Activated CD8-positive, alpha-beta memory T cell treated with anti-CD3 and anti-CD28 coated beads for 48 hours (primary cell): ENCODE measurements around the gene WDR89.
"Not testable (repeated sequence)": the region's sequence is repeated elsewhere in the genome, so short reads cannot be mapped to it uniquely, and the experiment has no call there.

Experiments used
- DNase-seq, 3 experiments: peaks; one replicate each; pipeline ENCODE4 v3.0.0-alpha.2; 2020; ENCODE audit warnings: low read depth in 2 of 3, low spot score in 2 of 3

WDR89 gene

GRCh38 chr14:63641473-63642228 is at the start of gene WDR89:
Gene WDR89, minus strand, starts transcription at chr14:63641871. Its CDS starts 41,929 bp downstream, at chr14:63599942.
- peak; percentile 80 to 90 (median 87) for DNase-seq

- DNase-seq = no peak
Measured at GRCh38 chr14:63689132-63689531, 47.5 kb upstream of the WDR89 start.

DNA sequence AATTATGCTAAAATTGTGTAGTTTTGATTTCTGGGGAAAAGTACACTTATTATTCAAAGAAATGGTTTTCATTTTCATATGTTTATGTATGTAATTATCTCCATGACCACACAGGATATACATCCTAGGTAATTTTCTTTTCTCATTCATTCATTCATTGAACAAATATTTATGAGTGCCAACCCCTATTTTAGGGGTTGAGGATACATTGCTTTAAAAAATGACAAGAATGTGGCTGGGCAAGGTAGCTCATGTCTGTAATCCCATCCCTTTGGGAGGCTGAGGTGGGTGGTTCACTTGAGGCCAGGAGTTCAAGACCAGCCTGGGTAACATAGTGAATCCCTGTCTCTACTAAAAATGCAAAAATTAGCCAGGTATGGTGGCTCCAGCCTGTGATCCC is 45.3 kb upstream of the WDR89 start:
- no peak for DNase-seq

GRCh38 chr14:63685401-63685800 is 43.7 kb upstream of the WDR89 start:
- DNase-seq = no peak

DNA sequence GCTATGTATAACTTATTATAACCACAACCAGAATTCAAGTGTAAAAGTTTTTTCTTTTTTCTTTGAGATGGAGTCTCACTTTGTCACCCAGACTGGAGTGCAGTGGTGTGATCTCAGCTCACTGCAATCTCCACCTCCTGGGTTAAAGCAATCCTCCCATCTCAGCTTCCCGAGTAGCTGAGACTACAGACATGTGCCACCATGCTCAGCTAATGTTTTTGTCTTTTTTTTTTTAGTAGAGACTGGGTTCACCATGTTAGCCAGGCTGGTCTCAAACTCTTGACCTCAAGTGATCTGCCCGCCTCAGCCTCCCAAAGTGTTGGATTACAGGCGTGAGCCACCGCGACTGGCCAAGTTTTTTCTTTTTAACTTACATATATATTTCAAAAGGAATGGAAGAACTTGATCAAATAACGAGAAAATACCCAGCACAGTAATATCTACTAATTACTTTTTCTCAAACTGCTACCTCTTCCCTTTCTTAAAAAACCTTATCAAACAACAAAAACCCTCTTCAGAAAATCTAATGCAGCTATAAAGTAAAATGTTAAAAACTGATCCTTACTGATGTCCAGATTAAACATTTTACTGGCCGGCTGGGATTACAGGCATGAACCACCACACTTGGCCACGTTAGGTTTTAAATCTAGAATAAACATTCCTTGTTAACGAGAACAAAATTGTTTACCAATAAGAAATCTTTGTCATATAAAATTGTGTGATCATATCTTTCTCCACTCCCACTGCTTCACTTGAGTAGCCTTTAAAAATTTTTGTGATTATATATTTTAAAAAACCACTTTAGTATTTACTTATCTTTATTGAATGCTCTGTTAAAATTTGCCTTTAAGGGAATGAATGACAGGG is 41.3 kb upstream of the WDR89 start:
- DNase-seq = no peak

- no peak for DNase-seq
Measured at GRCh38 chr14:63678536-63678935, 36.9 kb upstream of the WDR89 start.

- no peak for DNase-seq
Measured at GRCh38 chr14:63677891-63678379, 36.3 kb upstream of the WDR89 start.

- no peak for DNase-seq
Measured at GRCh38 chr14:63676615-63677014, 34.9 kb upstream of the WDR89 start.

GRCh38 chr14:63673886-63674497 is 32.3 kb upstream of the WDR89 start:
- no peak for DNase-seq

DNA sequence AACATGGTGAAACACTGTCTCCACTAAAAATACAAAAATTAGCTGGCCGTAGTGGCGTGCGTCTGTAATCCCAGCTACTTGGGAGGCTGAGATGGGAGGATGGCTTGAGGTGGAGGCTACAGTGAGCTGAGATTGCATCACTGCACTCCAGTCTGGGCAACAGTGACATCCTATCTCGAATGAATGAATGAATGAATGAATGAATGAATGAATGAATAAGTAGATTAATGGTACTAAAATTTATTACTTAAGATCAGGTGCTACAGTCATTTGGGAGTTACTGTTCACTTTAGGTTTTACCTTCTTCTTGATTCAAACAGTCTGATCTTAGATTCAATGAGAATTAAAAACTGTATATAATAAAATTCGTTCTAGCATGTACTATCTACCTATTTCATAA is 31.6 kb upstream of the WDR89 start:
- no peak for DNase-seq

- DNase-seq = no peak
Measured at GRCh38 chr14:63672417-63673180, 30.9 kb upstream of the WDR89 start.

- DNase-seq = no peak
Measured at GRCh38 chr14:63671987-63672386, 30.3 kb upstream of the WDR89 start.

DNA sequence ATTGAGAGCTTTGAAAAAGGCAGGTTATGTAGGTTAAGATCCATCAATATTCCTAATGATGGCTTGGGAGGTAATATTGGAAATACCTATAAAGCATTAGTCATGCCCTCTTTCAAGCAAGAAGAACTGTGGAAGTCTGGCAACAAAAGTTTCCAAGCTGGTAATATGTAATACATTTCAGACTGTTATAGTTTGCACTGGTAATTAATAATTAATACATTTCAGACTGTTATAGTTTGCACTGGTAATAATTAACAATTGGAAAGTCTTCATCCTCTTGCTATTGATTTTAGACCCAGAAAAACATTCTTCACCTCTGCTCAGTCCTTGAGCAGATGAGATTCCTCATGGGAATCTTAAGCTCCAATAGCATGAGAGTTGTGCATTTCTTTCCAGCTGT is 29.0 kb upstream of the WDR89 start:
- DNase-seq = no peak

- DNase-seq = no peak
Measured at GRCh38 chr14:63666335-63666734, 24.7 kb upstream of the WDR89 start.

DNA sequence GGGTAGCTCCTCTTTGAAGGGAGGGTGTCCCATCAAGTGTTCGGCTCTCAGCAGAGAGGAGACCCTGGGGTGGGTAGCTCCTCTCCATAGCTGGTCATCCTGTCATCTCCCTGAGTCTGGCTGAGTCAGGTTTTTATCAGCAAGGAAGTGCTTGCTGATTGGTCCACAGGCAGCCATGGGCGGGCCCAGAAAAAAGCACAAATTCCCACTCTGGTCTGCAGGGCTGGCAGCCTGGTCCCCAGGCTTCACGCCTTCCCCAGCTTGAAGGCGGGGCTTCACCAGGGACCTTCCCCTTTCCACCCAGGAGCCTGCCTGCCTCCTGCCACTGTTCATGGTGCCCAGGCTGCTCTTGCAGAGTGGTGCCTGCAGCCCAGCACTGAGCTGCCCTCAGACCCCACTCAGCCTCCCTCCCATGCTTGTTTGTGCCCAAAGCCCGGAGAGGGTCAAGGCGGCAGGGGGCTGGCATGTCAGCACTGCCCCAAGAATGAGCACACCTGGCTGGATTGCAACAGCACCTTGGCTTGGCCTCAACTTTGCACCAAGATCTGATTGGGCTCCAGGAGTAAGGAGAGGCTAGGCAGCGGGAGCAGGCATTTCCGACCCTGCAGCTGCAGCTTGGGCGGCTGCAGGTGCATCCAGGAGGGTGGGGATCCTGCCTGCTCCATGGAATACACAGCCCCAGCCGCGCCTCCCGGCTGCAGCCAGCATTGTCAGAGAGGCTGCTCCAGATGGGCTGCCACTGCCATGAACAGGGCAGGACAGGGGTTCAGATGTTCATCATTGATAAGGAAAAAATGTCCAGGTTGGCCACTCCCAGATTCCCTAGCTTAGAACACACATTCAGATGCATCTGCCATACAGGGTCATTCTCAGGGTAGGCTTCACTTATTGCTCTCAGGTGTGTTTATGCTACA is 22.0 kb upstream of the WDR89 start:
- DNase-seq = no peak

- no peak for DNase-seq
Measured at GRCh38 chr14:63662776-63663175, 21.1 kb upstream of the WDR89 start.

- DNase-seq = not testable (repeated sequence)
Measured at GRCh38 chr14:63661881-63662280, 20.2 kb upstream of the WDR89 start.

DNA sequence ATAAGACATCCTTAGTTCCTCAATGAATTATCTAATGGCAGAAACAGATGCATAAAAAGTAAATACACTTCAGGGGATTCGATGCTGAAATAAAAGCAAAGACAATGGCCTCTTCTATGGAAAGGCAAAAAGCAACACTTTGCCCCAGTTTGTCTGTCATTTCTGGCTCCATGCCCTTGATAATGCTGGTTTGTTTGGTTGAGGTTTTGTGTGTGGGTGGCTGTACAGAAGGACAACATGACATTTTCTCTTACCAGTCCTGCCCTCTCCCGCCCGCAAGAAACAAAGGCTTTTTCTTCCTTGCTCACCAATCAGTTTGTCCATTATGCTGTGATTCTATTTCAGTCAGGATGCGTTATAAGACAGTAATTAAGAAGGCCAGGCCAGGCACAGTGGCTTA is 18.1 kb upstream of the WDR89 start:
- DNase-seq = no peak

GRCh38 chr14:63656194-63656593 is 14.5 kb upstream of the WDR89 start:
- no peak for DNase-seq

DNA sequence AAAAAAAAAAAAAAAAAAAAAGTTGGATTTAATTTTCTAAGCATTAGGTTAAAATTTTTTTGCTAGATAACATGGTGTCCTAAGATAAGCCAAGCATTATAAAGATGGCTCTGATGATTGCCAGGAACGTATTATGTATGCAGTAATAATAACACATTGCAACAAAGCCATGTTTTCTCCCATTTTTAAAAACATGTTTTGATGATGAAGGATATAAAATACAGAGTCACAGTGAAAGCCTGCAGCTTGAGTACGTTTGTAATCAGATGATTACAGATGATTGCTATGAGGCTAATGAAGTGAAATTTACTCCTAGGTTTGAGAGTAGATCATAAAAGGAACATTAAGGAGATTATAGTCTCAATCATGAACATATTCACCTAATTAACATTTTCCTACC is 13.3 kb upstream of the WDR89 start:
- DNase-seq = no peak
